Testis (tissue), 2 donors: ENCODE results near the gene HSPD1.

Experiments
- POLR2A ChIP-seq: fragments of 450-650 bp; IDR thresholded peaks from one replicate; pipeline ENCODE4 v1.6.1; 2017; ENCODE audit warnings: antibody characterized with exemption, mild to moderate bottlenecking, moderate library complexity
- TF ChIP-seq, protein P1 (sequence below), 3 experiments: fragments of 450-650 bp in 2 of 3; fragments of 200-600 bp in 1 of 3; sonication (generic) in 1 of 3; IDR thresholded peaks; one replicate each; pipeline ENCODE4 v1.5.1; 2016 to 2019; ENCODE audit warnings: antibody characterized with exemption in 3 of 3, mild to moderate bottlenecking in 2 of 3, moderate library complexity in 1 of 3

DNA sequence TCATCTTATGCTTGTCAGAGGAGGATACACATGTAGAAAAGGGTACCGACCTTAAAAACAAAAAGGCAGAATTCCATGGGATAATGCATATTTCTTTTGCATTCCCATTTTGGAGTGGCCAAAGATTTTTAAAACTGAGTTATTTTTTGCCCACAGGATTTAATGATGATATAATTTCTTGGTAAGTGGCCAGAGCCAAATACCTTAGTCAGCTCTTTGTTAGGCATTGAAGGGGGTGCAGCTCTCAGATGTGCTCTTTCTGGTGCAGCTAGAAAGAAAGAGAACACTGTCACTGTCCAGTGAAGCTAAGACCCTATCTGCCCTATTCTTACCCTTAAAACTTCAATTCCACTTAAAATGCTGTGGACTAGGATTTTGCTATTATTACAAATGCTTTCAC, 35.5 kb downstream of the HSPD1 start:
- TF ChIP-seq, protein P1, sequence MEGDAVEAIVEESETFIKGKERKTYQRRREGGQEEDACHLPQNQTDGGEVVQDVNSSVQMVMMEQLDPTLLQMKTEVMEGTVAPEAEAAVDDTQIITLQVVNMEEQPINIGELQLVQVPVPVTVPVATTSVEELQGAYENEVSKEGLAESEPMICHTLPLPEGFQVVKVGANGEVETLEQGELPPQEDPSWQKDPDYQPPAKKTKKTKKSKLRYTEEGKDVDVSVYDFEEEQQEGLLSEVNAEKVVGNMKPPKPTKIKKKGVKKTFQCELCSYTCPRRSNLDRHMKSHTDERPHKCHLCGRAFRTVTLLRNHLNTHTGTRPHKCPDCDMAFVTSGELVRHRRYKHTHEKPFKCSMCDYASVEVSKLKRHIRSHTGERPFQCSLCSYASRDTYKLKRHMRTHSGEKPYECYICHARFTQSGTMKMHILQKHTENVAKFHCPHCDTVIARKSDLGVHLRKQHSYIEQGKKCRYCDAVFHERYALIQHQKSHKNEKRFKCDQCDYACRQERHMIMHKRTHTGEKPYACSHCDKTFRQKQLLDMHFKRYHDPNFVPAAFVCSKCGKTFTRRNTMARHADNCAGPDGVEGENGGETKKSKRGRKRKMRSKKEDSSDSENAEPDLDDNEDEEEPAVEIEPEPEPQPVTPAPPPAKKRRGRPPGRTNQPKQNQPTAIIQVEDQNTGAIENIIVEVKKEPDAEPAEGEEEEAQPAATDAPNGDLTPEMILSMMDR (IDR thresholded peaks at IDR 0.05) = no peak
- TF ChIP-seq POLR2A = no peak
